HepG2 (cell line): ENCODE measurements around the gene PLIN4. TPM values are rescaled to one million over a fixed set of nuclear protein-coding genes. Genes with fewer than 3 reads are reported as not detected.

Source experiments
- ADNP ChIP-seq: sonication (generic); formaldehyde crosslinking; IDR thresholded peaks from 2 replicates; pipeline ENCODE4 v1.4.0; 2020; ENCODE audit warnings: missing genetic modification reagents
- KAT8 ChIP-seq: IDR thresholded peaks from 2 replicates; pipeline ENCODE4 v1.6.1; 2016; ENCODE audit warnings: missing genetic modification reagents, missing compliant biosample characterization
- KDM5A ChIP-seq: fragments of 200-600 bp; sonication (generic); IDR thresholded peaks from 2 replicates; pipeline ENCODE4 v1.7.0; 2018; ENCODE audit warnings: antibody characterized with exemption, mild to moderate bottlenecking, low read length, borderline replicate concordance
- U2AF2 ChIP-seq: fragments of 200-400 bp; formaldehyde crosslinking; IDR thresholded peaks from 2 replicates; pipeline ENCODE4 v1.6.1; 2017; ENCODE audit warnings: low read depth, mild to moderate bottlenecking, low read length
- ZFP36L2 ChIP-seq: sonication (generic); formaldehyde crosslinking; IDR thresholded peaks from 2 replicates; pipeline ENCODE4 v1.4.0; 2020; ENCODE audit warnings: missing genetic modification reagents
- ZFP82 ChIP-seq: sonication (generic); formaldehyde crosslinking; IDR thresholded peaks from 2 replicates; pipeline ENCODE4 v1.5.1; 2020; ENCODE audit warnings: mild to moderate bottlenecking, missing genetic modification reagents, borderline replicate concordance
- ZNF143 ChIP-seq: sonication (generic); formaldehyde crosslinking; IDR thresholded peaks from 2 replicates; pipeline ENCODE4 v1.4.0; 2020; ENCODE audit warnings: missing genetic modification reagents
- ZNF383 ChIP-seq: sonication (generic); formaldehyde crosslinking; IDR thresholded peaks from 2 replicates; pipeline ENCODE4 v1.4.0; 2020; ENCODE audit warnings: missing genetic modification reagents, mild to moderate bottlenecking, borderline replicate concordance
- polyA plus RNA-seq, 8 experiments: library from polyadenylated mRNA; depleted of rRNA in 3 of 8; stranded (reverse) in 7 of 8; unstranded in 1 of 8; fragments of >200 nt; fragmentation: Illumina TruSeq in 4 of 8; extraction: Trizol in 4 of 8; gene quantifications; 2 replicates each; pipeline versions ENCODE4 v1.2.1 to v1.2.3, GENCODE V29; 2011 to 2016; ENCODE audit warnings: low read depth in 4 of 8, missing spikeins in 1 of 8, mixed read lengths in 1 of 8; ENCODE audit not compliant: insufficient read depth in 1 of 8
- total RNA-seq, 5 experiments: library from RNA; depleted of rRNA; stranded (reverse); fragments of >200 nt; fragmentation: Illumina TruSeq; extraction: Trizol; gene quantifications; 2 replicates each; pipeline ENCODE4 v1.2.3, GENCODE V29; 2016; ENCODE audit warnings: low read depth in 1 of 5
- TF ChIP-seq, protein P1 (sequence below): sonication (generic); formaldehyde crosslinking; IDR thresholded peaks from 2 replicates; pipeline ENCODE4 v1.4.0; 2020; ENCODE audit warnings: mild to moderate bottlenecking, missing genetic modification reagents, borderline replicate concordance
- TF ChIP-seq, protein P2 (sequence below): sonication (generic); formaldehyde crosslinking; IDR thresholded peaks from 2 replicates; pipeline ENCODE4 v1.4.0; 2020; ENCODE audit warnings: missing genetic modification reagents
- TF ChIP-seq, protein P3 (sequence below): sonication (generic); formaldehyde crosslinking; IDR thresholded peaks from 2 replicates; pipeline ENCODE4 v1.8.0; 2023; ENCODE audit warnings: mild to moderate bottlenecking, missing genetic modification reagents
- TF ChIP-seq, protein P4 (sequence below): sonication (generic); formaldehyde crosslinking; IDR thresholded peaks from 2 replicates; pipeline ENCODE4 v1.4.0; 2020; ENCODE audit warnings: mild to moderate bottlenecking, missing genetic modification reagents
- TF ChIP-seq, protein P5 (sequence below): sonication (generic); formaldehyde crosslinking; IDR thresholded peaks from 2 replicates; pipeline ENCODE4 v1.4.0; 2020; ENCODE audit warnings: missing genetic modification reagents

PLIN4 gene
- total and polyA plus RNA-seq, 2 of the 13 experiments (the other 11 are each of a cell fraction or from before 2014, with no cell fraction given), result 1.1 to 1.3 TPM

DNA sequence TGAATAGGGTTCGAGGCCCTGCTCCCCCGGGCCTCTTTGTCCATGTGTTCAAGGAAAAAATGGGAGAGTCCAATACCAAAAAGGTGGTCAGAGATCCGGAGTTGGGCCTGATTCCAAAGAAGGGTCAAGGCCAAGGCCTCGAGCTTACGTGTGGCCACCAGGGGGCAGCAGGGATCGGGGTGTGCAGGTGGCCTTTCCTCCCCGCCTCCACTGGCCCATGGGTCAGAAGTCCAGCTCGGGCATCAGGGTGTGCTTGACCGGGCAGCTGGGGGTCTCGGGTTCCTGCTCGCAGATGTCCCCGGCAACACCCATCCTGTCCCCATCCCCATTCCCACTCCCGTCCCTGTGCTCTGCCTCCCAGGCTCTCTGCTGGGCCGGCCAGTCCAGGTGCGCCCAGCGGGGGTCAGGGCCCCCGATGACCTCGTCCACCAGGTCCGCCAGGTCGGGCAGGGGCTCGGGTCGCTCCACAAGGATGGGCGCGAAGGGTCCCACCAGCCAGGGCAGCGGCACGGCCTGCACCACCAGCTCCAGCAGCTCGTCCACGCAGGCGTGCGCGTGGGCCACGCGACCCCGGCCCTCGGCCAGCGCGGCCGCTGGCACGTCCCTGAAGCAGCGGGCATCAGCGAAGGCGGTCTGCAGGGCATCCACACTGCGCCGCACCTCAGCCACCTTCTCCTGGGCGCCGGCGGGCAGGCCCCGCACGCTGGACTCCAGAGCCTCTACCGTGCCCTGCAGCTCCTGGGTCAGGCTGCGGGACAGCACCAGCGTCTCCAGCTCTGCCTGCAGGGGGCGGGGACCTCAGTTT is 5.2 kb upstream of the PLIN4 start (continued):
- TF ChIP-seq KDM5A, result no peak
- TF ChIP-seq U2AF2, result no peak
- TF ChIP-seq ZFP82 (CRISPR knock-in tag), result no peak
- TF ChIP-seq, protein P1, sequence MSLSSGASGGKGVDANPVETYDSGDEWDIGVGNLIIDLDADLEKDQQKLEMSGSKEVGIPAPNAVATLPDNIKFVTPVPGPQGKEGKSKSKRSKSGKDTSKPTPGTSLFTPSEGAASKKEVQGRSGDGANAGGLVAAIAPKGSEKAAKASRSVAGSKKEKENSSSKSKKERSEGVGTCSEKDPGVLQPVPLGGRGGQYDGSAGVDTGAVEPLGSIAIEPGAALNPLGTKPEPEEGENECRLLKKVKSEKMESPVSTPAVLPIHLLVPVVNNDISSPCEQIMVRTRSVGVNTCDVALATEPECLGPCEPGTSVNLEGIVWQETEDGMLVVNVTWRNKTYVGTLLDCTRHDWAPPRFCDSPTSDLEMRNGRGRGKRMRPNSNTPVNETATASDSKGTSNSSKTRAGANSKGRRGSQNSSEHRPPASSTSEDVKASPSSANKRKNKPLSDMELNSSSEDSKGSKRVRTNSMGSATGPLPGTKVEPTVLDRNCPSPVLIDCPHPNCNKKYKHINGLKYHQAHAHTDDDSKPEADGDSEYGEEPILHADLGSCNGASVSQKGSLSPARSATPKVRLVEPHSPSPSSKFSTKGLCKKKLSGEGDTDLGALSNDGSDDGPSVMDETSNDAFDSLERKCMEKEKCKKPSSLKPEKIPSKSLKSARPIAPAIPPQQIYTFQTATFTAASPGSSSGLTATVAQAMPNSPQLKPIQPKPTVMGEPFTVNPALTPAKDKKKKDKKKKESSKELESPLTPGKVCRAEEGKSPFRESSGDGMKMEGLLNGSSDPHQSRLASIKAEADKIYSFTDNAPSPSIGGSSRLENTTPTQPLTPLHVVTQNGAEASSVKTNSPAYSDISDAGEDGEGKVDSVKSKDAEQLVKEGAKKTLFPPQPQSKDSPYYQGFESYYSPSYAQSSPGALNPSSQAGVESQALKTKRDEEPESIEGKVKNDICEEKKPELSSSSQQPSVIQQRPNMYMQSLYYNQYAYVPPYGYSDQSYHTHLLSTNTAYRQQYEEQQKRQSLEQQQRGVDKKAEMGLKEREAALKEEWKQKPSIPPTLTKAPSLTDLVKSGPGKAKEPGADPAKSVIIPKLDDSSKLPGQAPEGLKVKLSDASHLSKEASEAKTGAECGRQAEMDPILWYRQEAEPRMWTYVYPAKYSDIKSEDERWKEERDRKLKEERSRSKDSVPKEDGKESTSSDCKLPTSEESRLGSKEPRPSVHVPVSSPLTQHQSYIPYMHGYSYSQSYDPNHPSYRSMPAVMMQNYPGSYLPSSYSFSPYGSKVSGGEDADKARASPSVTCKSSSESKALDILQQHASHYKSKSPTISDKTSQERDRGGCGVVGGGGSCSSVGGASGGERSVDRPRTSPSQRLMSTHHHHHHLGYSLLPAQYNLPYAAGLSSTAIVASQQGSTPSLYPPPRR, result no peak
- no peak for TF ChIP-seq ZFP36L2 (CRISPR knock-in tag)
- TF ChIP-seq, protein P2, sequence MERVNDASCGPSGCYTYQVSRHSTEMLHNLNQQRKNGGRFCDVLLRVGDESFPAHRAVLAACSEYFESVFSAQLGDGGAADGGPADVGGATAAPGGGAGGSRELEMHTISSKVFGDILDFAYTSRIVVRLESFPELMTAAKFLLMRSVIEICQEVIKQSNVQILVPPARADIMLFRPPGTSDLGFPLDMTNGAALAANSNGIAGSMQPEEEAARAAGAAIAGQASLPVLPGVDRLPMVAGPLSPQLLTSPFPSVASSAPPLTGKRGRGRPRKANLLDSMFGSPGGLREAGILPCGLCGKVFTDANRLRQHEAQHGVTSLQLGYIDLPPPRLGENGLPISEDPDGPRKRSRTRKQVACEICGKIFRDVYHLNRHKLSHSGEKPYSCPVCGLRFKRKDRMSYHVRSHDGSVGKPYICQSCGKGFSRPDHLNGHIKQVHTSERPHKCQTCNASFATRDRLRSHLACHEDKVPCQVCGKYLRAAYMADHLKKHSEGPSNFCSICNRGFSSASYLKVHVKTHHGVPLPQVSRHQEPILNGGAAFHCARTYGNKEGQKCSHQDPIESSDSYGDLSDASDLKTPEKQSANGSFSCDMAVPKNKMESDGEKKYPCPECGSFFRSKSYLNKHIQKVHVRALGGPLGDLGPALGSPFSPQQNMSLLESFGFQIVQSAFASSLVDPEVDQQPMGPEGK, result peak; percentile 70
- no peak for TF ChIP-seq ZNF383 (CRISPR knock-in tag)
- no peak for TF ChIP-seq ZNF143 (CRISPR knock-in tag)
- TF ChIP-seq, protein P3, sequence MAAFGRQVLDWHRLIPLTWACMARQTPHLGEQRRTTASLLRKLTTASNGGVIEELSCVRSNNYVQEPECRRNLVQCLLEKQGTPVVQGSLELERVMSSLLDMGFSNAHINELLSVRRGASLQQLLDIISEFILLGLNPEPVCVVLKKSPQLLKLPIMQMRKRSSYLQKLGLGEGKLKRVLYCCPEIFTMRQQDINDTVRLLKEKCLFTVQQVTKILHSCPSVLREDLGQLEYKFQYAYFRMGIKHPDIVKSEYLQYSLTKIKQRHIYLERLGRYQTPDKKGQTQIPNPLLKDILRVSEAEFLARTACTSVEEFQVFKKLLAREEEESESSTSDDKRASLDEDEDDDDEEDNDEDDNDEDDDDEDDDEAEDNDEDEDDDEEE (CRISPR knock-in tag), result no peak
- no peak for TF ChIP-seq ADNP (CRISPR knock-in tag)
- TF ChIP-seq KAT8 (CRISPR knock-in tag), result peak; percentile 51; the same call in 1 of the 2 replicates
- TF ChIP-seq, protein P4, sequence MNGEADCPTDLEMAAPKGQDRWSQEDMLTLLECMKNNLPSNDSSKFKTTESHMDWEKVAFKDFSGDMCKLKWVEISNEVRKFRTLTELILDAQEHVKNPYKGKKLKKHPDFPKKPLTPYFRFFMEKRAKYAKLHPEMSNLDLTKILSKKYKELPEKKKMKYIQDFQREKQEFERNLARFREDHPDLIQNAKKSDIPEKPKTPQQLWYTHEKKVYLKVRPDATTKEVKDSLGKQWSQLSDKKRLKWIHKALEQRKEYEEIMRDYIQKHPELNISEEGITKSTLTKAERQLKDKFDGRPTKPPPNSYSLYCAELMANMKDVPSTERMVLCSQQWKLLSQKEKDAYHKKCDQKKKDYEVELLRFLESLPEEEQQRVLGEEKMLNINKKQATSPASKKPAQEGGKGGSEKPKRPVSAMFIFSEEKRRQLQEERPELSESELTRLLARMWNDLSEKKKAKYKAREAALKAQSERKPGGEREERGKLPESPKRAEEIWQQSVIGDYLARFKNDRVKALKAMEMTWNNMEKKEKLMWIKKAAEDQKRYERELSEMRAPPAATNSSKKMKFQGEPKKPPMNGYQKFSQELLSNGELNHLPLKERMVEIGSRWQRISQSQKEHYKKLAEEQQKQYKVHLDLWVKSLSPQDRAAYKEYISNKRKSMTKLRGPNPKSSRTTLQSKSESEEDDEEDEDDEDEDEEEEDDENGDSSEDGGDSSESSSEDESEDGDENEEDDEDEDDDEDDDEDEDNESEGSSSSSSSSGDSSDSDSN (CRISPR knock-in tag), result peak; percentile 26; the same call in 1 of the 2 replicates
- TF ChIP-seq, protein P5, sequence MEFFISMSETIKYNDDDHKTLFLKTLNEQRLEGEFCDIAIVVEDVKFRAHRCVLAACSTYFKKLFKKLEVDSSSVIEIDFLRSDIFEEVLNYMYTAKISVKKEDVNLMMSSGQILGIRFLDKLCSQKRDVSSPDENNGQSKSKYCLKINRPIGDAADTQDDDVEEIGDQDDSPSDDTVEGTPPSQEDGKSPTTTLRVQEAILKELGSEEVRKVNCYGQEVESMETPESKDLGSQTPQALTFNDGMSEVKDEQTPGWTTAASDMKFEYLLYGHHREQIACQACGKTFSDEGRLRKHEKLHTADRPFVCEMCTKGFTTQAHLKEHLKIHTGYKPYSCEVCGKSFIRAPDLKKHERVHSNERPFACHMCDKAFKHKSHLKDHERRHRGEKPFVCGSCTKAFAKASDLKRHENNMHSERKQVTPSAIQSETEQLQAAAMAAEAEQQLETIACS, result no peak
